H1 (cell line): Measurements from ENCODE around the gene QSOX1. TPM values are rescaled to one million over a fixed set of nuclear protein-coding genes. Genes with fewer than 3 reads are reported as not detected.

Experiments
- ATF2 ChIP-seq: IDR thresholded peaks from 2 replicates; pipeline ENCODE4 v1.6.1; 2012; ENCODE audit warnings: low read length, inconsistent platforms
- CHD2 ChIP-seq: IDR thresholded peaks from 2 replicates; pipeline ENCODE4 v1.6.1; 2012; ENCODE audit warnings: low read length, improper control_type of control experiment
- EGR1 ChIP-seq: IDR thresholded peaks from 2 replicates; pipeline ENCODE4 v1.6.1; 2011; ENCODE audit warnings: low read depth, low read length, borderline replicate concordance
- polyA plus RNA-seq, 7 experiments: library from polyadenylated mRNA; depleted of rRNA in 3 of 7; stranded (reverse) in 5 of 7; unstranded in 2 of 7; fragments of >200 nt in 5 of 7; fragments of 200-250 nt in 2 of 7; gene quantifications; 1 replicate in 5 of 7; 2 replicates in 1 of 7; 4 replicates in 1 of 7; pipeline versions ENCODE4 v1.2.1 to v1.2.3, GENCODE V29; 2011 to 2013; ENCODE audit warnings: missing spikeins in 2 of 7, mixed read lengths in 2 of 7
- total RNA-seq: library from RNA; stranded (reverse); fragmentation: NEBNext Ultra II Directional; extraction: Animal tissue kit (Norgen Biotek cat#: 25700); gene quantifications from 2 replicates; pipeline ENCODE4 v1.2.1, GENCODE V29; 2021

The QSOX1 gene
- total and polyA plus RNA-seq, 2 of the 8 experiments (the other 6 are each of a cell fraction or from before 2014, with no cell fraction given), result 97.7 to 123 TPM

GRCh38 chr1:180215856-180216625 is 61.4 kb downstream of the QSOX1 start (continued):
- TF ChIP-seq ATF2, result no peak
- no peak for TF ChIP-seq CHD2
- no peak for TF ChIP-seq EGR1
